ENCODE data around the gene ELK4. TPM values are rescaled to one million over a fixed set of nuclear protein-coding genes. Genes with fewer than 3 reads are reported as not detected.

The ELK4 gene
- total RNA-seq, 4 donors from 2014 or later, result 20.7 to 37.5 (median 27.8) TPM

- no peak for DNase-seq (ENCODE audit: low spot score)
- ATAC-seq (ENCODE audit: low FRiP score), result no peak
- TF ChIP-seq, protein P1, sequence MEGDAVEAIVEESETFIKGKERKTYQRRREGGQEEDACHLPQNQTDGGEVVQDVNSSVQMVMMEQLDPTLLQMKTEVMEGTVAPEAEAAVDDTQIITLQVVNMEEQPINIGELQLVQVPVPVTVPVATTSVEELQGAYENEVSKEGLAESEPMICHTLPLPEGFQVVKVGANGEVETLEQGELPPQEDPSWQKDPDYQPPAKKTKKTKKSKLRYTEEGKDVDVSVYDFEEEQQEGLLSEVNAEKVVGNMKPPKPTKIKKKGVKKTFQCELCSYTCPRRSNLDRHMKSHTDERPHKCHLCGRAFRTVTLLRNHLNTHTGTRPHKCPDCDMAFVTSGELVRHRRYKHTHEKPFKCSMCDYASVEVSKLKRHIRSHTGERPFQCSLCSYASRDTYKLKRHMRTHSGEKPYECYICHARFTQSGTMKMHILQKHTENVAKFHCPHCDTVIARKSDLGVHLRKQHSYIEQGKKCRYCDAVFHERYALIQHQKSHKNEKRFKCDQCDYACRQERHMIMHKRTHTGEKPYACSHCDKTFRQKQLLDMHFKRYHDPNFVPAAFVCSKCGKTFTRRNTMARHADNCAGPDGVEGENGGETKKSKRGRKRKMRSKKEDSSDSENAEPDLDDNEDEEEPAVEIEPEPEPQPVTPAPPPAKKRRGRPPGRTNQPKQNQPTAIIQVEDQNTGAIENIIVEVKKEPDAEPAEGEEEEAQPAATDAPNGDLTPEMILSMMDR (IDR thresholded peaks at IDR 0.05), result no peak
Observed at GRCh38 chr1:205615789-205616188, 16.0 kb downstream of the ELK4 start.

DNA sequence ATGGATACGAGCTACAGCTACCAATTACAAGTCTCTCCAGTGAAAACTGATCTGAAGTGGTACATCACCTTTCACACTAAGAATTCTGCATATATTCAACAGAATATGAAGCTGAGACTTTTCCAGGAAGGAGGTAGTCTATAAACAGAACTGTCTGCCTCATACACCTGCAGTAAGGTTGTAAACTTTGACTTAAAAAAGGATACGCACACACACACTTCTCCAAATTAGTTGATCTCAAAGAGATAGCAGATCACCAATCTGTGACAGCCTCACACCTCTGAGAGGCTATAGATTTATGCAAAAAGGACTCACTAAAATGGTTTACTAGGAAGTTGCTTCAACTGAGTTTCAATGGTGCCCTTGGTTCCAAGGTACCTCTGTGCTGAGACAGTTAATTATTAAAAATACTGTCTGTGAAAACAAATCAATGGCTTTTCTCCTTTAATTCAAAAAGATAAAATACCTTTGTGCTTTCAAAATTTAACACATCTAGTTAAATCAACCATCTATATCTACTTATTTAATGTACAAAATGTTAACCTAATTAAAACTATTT lies 17.9 kb downstream of the ELK4 start:
- ATAC-seq (ENCODE audit: low FRiP score) (no peak), DNase-seq (ENCODE audit: low spot score) (no peak)
- TF ChIP-seq, protein P1 (IDR thresholded peaks at IDR 0.05), result no peak

DNA sequence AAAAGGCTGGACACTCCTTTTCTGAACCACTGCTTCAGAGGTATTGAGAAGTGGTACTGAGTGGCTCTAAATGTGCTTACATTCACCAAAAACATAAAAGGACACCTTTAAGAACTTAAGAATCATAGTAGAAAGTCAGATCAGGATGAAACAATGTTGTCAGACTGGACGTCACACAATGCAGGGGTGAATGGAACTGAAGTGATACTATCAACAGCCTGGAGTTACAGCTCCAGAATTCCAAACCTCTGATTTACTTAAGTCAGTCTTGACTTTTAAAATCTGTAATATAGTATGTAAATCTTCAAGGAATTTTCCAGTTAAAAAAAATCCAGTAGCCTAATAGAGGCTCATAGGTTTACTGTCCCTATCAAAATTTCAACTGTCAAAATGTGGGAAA lies 19.3 kb downstream of the ELK4 start:
- no peak for ATAC-seq (ENCODE audit: low FRiP score)
- DNase-seq (ENCODE audit: low spot score), result no peak

GRCh38 chr1:205612104-205612503 lies 19.7 kb downstream of the ELK4 start:
- DNase-seq (ENCODE audit: low spot score) (no peak), ATAC-seq (ENCODE audit: low FRiP score) (no peak)
- TF ChIP-seq, protein P1 (IDR thresholded peaks at IDR 0.05), result no peak

More for the DNA sequence above, 19.3 kb downstream of the ELK4 start:
- TF ChIP-seq, protein P1 (IDR thresholded peaks at IDR 0.05), result no peak

GRCh38 chr1:205610901-205611466 lies 20.8 kb downstream of the ELK4 start:
- TF ChIP-seq, protein P1 (IDR thresholded peaks at IDR 0.05), result no peak
- no peak for ATAC-seq (ENCODE audit: low FRiP score)

DNA sequence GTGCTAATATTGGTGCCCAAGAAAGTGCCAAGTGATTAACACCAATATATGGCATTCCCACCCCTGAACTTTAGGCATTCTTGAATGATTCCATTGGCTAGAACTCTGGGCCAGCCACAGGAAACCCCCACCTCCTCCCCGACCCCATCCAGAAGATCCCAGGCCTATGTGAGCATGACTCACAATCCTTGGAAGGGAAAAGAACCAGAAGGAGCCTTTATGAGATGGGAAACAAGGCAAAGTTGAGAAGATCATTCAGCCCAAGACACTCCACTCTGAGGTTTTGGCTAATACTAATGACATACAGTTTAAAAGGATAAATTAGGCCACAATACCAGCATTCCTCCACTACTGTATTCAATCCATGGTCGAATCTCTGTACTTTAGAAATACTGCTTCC lies 21.8 kb downstream of the ELK4 start:
- TF ChIP-seq, protein P1 (IDR thresholded peaks at IDR 0.05), result no peak
- ATAC-seq (ENCODE audit: low FRiP score), result peak; percentile 23
- DNase-seq (ENCODE audit: low spot score), result no peak

More at GRCh38 chr1:205610901-205611466, 20.8 kb downstream of the ELK4 start:
- DNase-seq (ENCODE audit: low spot score), result no peak

Data from omental fat pad (tissue), 4 donors.